GM21737 (cell line): Measurements from ENCODE around the gene ENPP6.

Experiments
- ATAC-seq: cut with Tn5 transposase; IDR thresholded peaks from one replicate; pipeline ENCODE4 v1.9.1; 2021; ENCODE audit warnings: mild to moderate bottlenecking, moderate library complexity; ENCODE audit not compliant: unreplicated experiment

The ENPP6 gene

GRCh38 chr4:184110452-184111224 lies 107.0 kb downstream of the ENPP6 start:
- ATAC-seq, result no peak

- no peak for ATAC-seq
These were observed 109.6 kb downstream of the ENPP6 start for GRCh38 chr4:184108006-184108501.

GRCh38 chr4:184104419-184105101 lies 113.1 kb downstream of the ENPP6 start:
- ATAC-seq, result no peak

GRCh38 chr4:184103527-184104264 lies 114.0 kb downstream of the ENPP6 start:
- ATAC-seq, result no peak

GRCh38 chr4:184102927-184103326 lies 114.7 kb downstream of the ENPP6 start:
- no peak for ATAC-seq

- no peak for ATAC-seq
These were observed 115.2 kb downstream of the ENPP6 start for GRCh38 chr4:184102488-184102887.

- no peak for ATAC-seq
These were observed 116.0 kb downstream of the ENPP6 start for GRCh38 chr4:184101711-184102110.

GRCh38 chr4:184100297-184100885 lies 117.3 kb downstream of the ENPP6 start:
- no peak for ATAC-seq

GRCh38 chr4:184099535-184099966 lies 118.1 kb downstream of the ENPP6 start:
- ATAC-seq, result no peak

GRCh38 chr4:184099000-184099399 lies 118.7 kb downstream of the ENPP6 start:
- ATAC-seq, result no peak

GRCh38 chr4:184097815-184098214 lies 119.9 kb downstream of the ENPP6 start:
- no peak for ATAC-seq

GRCh38 chr4:184097241-184097605 lies 120.5 kb downstream of the ENPP6 start:
- no peak for ATAC-seq

- no peak for ATAC-seq
These were observed 121.0 kb downstream of the ENPP6 start for GRCh38 chr4:184096561-184097240.

- ATAC-seq, result no peak
These were observed 123.0 kb downstream of the ENPP6 start for GRCh38 chr4:184094532-184095159.

GRCh38 chr4:184091986-184092385 lies 125.7 kb downstream of the ENPP6 start:
- ATAC-seq, result no peak

GRCh38 chr4:184090571-184090970 lies 127.1 kb downstream of the ENPP6 start:
- ATAC-seq, result no peak

- ATAC-seq, result no peak
These were observed 137.0 kb downstream of the ENPP6 start for GRCh38 chr4:184080674-184081073.

- ATAC-seq, result no peak
These were observed 142.8 kb downstream of the ENPP6 start for GRCh38 chr4:184074677-184075388.

GRCh38 chr4:184067931-184068554 lies 149.6 kb downstream of the ENPP6 start:
- no peak for ATAC-seq
